OCI-LY7 (cell line): ENCODE measurements around the gene MBLAC1.

Experiments
- CTCF ChIP-seq: fragments of 200-600 bp; sonication (generic); conservative IDR thresholded peaks from 2 replicates; pipeline ENCODE4 v1.5.1; 2014; ENCODE audit warnings: mild to moderate bottlenecking, antibody characterized with exemption, low read length, moderate library complexity, mixed read lengths
- EZH2phosphoT487 ChIP-seq: fragments of 200-600 bp; sonication (generic); IDR thresholded peaks from 2 replicates; pipeline ENCODE4 v1.6.1; 2018; ENCODE audit warnings: low read depth, borderline replicate concordance, mild to moderate bottlenecking, mixed run types, antibody characterized with exemption, low read length, moderate library complexity, mixed read lengths

GRCh38 chr7:100109521-100110163 is 17.1 kb upstream of the MBLAC1 start:
- TF ChIP-seq CTCF (0 out of 2 replicates have a peak, but pooled peaks have one; percentile 22), EZH2phosphoT487 (no peak)
